Activated CD4-positive, alpha-beta T cell treated with anti-CD3 and anti-CD28 coated beads, Interleukin-2, Interleukin-4, amounts not matched to agents 100 ng/mL and 50 ng/mL, durations not matched to agents 16 hours and 8 hours (primary cell): ENCODE data around the gene RBM46.

Experiments used
- DNase-seq: peaks from one replicate; pipeline ENCODE4 v3.0.0-alpha.2; 2020; ENCODE audit warnings: low spot score

The RBM46 gene, protein sequence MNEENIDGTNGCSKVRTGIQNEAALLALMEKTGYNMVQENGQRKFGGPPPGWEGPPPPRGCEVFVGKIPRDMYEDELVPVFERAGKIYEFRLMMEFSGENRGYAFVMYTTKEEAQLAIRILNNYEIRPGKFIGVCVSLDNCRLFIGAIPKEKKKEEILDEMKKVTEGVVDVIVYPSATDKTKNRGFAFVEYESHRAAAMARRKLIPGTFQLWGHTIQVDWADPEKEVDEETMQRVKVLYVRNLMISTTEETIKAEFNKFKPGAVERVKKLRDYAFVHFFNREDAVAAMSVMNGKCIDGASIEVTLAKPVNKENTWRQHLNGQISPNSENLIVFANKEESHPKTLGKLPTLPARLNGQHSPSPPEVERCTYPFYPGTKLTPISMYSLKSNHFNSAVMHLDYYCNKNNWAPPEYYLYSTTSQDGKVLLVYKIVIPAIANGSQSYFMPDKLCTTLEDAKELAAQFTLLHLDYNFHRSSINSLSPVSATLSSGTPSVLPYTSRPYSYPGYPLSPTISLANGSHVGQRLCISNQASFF

DNA sequence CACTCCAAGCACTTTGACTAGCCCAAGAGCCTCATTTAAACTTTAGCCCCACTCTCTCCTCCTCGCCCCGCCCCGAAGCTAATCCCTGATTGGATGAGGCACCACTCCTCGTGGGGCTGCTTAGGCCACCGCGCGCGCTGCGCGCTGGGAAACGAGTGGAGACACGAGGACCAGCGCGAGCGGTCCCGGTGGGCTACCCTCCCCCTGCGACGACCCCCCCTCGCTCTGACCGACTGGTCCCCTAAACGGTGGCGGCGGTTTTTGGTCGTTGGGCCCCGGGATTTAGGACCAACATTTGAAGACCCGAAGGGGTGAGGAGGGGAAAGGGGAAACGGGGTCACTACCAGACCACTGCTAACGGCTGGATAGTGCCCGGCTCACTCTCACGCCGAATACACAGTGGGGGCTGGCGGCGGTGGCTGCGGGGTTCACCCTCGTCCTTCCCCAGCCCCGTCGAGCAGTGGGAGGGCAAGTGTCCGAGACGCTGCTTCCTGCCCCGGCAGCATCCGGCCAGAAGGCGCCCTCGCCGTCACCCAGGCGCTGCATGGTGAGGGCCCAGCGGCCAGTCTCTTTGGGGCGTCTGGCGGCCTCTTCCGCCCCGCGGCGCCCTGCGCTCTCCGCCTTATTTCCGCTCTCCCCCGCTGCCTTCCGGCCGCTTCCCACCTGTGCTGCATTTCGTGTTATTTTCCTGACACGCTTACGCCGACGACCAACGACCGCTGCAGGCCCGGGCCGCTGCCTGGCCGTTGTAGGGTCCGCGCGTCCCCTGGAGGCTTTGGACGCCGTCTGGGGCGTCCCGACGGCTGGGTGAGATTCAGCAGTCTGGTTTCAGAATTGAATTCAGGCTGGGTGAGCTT is at the start of gene RBM46:
Gene RBM46 (plus strand): TSS at position 147 of the 857 bp plus-strand sequence. CDS start 15,481 bp downstream, outside the sequence.
- no peak for DNase-seq

DNA sequence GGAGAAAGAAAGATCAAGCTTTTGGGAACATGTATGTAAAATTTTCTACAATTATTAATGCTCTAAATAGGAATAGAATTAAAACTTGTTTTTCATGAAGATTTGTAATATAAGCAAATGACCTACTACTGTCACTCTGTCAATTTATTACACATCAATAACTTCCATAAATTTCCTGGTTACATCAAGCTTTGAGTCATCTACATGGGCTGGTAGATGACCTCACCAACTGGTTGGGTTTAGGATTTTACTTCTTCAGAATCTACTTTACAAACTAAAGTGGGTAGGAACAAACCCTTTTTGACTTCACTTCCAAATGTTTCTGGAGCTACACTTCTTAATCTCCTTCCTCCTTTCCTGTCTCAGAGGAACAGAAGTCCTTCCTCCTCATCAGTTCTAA is 49.3 kb upstream of the RBM46 start:
- DNase-seq: no peak

DNA sequence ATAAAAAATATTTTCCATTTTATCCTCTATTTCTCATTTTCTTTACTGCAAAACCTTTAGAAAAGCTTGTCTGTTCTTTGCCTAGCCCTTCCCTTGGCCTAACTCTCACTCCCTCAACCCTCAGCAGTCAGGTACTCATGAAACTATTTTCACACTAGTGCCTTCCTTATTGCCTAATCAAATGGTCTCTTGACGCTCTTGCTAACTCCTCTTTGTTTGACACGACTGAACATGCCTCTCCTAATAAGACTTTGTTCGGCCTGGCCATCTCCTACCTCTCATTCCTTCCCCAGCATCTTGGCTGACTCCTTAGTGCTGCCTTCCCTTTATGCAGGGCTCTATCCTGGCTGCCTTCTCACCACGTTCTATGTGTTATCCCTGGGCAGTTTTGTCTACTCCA is 48.4 kb upstream of the RBM46 start:
- no peak for DNase-seq

DNA sequence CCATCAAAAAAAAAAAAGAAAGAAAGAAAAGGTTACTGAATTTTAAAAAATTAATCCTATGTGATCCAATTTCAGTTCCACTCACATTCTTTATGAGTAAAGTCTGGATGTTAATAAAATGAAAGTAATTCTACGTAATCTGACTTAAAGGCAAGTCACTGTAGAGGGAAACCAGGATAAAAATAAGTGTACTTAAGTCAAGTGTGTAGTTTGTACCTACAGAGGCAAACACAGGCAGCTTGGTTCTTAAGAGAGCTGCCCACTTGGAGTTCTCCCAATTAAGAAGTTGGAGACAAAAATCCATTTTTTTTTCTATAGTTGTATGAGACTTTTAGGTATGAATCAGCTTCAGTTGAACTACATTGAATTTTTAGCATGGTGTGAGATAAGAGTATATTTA is 44.3 kb upstream of the RBM46 start:
- DNase-seq: no peak

DNA sequence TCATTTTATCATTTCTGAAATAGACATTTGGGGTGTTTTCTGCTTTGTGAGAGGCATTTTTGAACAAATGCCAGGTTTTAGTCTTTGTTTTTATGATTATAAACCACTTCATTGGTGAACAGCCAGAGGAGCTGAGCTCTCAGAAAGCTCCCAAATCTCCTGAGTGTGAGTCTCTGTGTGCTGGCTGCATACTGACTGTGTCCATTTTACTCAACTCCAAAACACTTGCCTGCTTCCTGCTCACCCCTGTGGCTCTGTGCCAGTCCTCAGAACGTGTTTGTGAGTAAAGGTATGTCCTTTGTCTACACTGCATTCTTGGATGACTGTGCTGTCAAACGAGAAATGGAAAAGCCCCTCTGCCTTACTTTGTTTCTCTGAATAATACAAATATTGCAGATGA is 42.6 kb upstream of the RBM46 start:
- DNase-seq: no peak

DNA sequence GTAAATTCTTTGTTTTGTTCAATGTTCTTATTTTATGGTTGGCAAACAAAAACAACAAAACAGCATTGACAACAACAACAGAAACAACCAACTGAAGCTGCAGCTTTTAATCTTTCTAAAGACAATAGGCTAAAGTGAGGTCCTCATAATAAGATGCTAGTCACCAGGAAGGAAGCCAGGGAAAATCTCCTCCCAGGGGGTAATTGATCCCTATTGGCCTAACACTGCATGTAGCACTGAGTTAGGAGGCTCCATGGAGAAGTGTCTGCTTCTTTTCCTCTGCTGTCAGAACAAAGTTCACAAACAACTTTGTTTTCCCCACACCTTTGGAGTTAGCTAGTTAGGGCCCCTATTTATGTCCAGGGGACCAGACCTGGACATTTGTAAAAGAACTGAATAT is 42.0 kb upstream of the RBM46 start:
- no peak for DNase-seq

DNA sequence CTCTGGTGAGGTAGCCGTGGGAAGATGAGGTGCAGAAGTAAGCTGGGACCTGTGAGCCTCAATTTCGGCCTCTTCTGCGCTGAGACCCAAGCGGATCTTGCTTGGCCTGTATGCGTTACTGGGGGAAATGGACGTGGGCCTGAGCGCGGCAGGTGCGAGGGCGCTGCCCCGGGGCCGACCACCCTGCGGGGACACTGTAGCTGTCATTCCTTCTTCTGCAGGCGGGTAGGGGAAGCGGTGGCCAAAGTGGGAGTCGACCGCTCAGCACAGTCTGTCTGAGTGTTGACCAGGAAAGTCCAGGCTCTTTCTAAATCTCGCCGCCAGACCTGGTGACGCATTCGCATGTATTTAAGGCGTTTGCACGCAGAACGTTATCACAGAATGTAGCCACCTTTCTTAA is 40.6 kb upstream of the RBM46 start:
- no peak for DNase-seq

DNA sequence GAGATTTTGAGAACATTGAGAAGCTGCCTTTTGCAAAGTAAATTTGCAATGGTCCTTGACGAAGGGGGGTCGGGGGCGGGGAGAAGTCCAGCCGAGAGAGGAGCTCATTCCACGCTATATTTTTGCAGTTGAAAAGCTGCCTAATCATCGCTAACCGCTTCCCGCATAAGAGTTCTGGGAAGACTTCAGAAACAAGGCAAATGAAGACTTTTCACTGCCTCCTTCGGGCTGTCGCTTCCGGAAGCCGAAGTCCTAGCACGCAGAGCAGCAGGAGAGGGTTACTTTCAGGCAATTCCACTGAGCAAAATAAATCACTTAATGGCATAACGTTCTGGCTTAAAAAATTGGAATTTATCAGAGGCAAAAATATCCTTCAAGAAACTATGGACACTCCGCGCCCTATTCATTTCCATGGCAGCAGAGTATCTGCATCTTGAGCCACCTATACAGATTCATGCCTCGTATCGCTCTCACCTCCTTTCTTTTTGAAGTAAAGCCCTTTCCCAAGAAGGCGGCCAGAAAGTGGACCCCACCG is 39.9 kb upstream of the RBM46 start:
- DNase-seq: no peak

DNA sequence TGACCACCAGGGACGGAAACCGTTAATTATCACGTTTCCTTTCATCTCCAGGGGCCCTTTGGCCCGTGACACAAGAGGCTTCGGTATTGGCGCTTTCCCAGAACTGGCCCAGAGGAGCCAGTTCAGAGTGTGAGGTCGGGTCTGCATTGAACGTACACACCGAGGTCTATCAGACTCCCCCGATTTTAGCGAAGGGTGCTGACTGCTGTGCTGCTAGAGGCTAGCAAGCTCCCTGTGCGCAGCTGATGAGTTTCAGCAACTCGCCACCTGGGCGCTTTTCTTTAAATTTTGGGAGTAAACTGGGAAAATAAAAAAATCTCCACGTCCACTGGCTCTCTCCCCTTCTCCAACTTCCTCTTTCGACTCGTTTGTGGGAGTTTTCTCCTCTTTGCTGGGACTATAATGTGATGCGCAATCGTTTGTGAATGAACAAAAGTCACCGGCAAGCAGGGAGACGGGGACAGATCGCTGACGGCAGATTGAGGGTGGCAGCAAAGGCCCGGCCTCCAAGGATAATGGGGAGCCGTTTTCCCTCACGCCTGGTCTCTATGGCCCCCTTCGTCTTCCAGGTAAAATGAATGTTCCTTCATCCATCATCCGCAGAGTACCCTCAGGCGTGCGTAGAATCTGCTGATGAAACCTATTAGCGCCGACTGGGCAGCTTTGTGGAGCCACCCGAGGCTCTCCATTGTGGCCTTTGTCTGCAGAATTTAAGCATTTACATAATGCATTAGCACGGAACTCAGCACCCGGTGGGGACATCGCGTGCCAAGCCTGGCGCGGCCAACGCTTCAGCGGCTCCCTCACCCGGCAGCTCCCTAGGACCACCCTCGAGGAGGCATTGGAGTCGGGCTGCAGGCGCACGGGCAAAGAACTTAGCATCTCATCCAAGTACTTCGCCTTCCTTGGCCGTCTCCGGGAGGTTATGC is 38.9 kb upstream of the RBM46 start:
- DNase-seq: no peak

DNA sequence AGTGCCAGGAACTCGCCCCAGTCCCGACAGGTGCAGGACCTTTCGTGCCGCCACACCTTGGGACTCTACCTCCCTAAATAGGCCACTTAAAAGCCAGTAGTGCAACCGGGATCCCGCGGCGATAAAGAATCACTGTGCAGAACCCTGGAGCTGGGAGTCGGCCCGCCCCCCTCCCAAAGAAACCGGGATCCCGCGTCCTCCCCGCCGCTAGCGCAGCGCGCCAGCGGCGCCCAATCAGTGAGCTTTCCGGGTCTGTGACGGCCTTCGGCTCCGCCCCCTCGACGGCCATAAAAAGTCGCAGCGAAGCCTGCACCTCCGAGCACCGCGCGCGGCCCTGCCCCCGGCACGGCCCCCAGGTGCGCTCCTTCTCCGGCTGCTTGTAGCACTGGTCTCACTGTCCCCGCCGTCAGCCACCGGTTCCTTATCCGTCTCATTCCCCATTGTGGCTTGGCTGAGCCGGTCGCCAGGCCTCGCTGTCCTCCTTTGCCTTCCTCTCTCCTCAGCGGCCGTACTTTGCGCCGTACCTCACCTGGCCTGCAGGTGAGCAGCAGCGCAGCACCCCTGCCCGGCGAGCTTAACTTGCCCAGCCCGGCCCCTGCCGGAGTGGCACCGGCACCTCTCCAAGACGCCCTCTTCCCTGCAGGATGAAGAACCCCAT is 37.3 kb upstream of the RBM46 start, which contains the start of gene LRAT:
Gene LRAT (plus strand): TSS at position 318 of the 658 bp plus-strand sequence. CDS start 327 bp downstream, at position 645.
- peak; percentile 28 for DNase-seq

DNA sequence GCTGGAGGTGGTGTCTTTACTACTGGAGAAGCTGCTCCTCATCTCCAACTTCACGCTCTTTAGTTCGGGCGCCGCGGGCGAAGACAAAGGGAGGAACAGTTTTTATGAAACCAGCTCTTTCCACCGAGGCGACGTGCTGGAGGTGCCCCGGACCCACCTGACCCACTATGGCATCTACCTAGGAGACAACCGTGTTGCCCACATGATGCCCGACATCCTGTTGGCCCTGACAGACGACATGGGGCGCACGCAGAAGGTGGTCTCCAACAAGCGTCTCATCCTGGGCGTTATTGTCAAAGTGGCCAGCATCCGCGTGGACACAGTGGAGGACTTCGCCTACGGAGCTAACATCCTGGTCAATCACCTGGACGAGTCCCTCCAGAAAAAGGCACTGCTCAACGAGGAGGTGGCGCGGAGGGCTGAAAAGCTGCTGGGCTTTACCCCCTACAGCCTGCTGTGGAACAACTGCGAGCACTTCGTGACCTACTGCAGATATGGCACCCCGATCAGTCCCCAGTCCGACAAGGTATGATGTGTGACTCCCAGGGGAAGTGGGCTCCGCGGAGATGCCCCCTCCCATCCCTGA is 36.6 kb upstream of the RBM46 start:
- no peak for DNase-seq

DNA sequence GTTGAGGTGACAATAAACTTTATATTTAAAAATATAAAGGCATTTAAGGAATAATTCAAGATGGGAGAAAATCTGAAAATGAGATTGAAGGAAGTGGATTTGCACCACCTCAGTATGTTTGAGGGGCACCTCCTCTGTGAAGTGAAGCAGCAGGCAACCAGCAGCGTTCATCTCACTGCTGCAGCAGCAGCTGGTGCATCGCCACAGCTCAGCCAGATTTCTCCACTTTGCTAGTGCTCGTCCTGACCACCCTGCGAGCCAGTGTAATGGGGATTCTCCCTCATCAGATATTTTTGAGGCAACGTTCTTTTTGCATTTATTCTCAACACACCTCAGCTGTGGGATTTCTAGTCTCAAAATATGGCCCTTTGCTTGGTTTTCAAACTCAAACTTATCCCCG is 23.4 kb upstream of the RBM46 start:
- DNase-seq: no peak

DNA sequence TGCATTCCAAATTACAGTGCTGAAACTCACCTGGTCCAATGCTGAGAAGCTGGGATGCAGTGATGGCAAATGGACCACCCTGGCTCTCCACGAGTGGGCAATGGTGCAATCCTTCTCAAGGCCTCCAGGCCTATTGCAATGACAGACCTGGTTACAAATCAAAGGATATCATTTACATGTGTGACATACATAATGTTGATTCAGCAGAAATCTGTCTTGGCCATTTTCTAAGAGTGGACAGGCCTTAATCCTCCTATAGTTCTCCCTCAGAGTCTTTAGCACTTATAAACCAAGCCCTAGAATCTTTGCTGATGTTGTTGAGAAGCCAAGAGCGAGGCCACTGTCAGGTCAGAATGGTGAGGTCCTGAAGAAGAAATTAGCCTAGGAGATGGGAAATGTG is 20.2 kb upstream of the RBM46 start:
- DNase-seq: no peak

DNA sequence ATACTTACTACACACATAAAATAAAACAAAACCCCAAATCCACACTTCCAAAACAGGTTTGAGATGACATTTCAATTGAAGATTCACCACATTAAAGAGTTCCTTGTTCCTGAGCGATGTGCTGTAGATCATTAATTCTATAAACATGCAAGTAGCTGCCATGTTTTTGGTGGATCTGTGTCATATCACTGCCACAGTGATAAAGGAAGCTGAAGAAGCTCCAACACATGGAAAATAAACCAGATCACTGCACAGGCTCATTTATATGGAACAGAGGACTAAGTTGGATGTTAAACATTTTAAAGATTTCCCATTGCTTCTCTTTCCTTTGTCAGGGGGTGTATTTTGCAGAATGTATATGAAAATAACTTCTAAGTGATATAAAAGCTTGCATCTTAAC is 2.8 kb upstream of the RBM46 start:
- DNase-seq: no peak

DNA sequence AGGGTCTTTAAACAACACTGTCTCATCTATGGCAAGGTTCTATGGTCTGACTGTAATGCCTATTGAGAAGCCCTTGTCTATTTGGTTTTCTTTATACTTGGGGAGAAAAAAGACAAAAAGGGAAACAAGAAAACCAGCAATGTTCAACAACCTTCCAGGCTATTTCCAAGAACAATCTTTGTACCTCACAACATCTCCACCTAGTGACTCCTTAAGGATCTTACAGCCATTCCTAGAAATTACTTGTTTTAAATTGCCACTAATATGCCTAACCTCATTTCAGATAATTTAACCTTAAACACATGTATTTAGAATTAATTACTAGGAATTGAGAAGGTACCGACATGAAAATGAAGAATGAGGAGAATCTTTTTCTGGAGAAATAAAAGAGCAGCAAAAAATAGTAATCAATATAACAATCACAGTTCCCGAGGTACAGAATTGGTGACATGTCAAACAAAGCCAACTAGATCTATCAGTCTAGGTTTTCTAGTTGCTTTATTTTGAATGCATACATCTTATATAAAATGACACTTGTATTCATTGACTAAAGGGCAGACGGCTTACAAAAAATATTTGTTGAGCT is 1.6 kb upstream of the RBM46 start:
- no peak for DNase-seq

DNA sequence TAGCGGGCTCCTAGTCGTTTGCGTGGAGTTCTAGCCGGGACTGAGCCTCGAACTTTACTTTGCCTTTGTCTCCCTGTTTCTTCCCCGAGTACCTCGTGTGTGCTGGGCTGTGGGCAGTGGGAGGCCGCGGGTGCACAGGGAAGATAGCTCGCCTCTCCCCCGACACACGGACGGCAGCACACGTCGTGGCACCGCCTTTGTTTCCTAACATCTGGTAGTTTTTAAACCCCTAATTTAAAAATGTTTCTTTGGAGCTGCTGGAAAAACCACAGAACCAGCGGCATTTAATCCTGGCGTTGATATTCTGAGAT is 866 bp downstream of the RBM46 start:
- DNase-seq: no peak

DNA sequence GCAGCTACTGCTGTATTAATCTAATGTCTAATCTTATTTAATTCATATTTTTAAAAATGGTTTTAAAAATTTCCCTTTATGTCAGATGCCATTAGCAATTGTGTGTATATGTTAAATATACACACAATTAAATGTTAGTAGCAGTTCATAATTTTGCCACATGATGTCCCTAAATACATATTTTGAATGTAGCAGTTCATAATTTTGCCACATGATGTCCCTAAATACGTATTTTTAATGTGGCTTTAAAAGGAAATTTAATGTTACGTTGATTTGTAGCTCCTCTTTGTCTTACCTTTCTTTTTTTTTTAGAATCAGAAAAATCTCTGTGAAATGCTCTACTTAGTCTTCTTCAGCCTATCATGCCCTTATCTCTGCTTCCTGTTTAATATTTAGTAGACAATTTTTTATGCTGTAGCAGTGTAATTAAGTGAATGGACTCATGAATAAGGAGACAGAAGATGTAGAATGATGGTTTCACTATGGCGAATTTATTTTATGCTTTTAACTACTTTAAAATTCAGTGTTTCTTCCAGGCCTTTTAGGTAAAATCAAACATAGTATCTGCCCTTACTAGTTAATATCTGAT is 26.1 kb downstream of the RBM46 start:
- DNase-seq: peak; percentile 29

DNA sequence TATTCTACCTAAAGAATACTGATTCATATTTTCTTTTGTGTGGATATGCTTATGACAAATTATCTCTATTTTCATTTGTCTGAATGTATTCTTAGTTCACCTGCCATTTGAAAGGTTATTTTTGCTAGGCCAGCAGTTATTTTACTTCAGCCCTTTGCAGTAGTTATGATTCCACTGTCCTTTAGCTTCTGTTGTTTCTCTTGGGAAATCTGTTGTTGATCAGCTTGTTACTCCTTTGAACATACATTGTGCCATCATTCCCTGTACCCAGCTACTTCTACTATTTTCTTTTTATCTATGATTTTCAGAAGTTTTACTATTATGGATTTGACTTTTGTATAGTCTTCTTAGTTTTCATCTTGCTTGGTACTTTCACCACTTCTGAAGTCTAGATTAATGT is 37.2 kb downstream of the RBM46 start:
- no peak for DNase-seq

DNA sequence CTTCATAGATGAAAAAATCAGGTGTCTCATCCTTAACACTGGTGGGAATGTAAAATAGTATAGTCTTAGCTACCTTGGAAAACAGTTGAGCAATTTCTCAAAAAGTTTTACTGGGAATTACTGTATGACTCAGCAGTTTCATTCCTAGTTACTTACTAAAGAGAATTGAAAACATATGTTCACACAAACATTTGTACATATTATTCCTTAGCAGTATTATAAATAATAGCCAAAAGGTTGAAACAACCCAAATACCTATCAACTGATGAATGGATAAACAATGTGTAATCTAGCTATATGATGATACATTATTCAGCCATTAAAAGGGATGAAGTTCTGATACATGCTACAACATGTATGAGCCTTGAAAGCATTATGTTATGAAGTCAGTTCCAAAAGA is 41.7 kb downstream of the RBM46 start:
- no peak for DNase-seq

DNA sequence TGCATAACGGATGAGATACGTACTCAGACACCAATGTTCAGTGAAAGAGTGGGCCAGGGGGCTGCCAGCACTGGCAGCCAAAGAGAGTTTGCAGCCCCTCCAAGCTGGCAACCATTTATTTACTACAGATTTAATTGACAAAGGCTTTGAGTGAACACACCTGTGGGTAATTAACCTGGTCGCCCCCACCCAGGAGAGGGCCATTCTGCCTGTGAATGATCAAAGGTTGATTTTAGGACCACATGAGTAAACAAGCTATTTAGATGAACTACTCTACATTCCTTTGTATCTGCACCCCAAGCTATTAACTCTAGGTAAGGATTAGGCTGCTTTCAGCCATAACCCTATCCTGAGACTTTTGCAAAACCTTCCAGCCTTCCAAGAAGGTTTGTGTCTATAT is 55.0 kb downstream of the RBM46 start:
- no peak for DNase-seq
